ENCODE data around the gene ADAMTS10. TPM values are rescaled to one million over a fixed set of nuclear protein-coding genes. Genes with fewer than 3 reads are reported as not detected.

Gene ADAMTS10
- total and polyA plus RNA-seq, 2 of the 8 experiments (the other 6 are each of a cell fraction or from before 2014, with no cell fraction given), result 6.9 to 17.4 TPM

DNA sequence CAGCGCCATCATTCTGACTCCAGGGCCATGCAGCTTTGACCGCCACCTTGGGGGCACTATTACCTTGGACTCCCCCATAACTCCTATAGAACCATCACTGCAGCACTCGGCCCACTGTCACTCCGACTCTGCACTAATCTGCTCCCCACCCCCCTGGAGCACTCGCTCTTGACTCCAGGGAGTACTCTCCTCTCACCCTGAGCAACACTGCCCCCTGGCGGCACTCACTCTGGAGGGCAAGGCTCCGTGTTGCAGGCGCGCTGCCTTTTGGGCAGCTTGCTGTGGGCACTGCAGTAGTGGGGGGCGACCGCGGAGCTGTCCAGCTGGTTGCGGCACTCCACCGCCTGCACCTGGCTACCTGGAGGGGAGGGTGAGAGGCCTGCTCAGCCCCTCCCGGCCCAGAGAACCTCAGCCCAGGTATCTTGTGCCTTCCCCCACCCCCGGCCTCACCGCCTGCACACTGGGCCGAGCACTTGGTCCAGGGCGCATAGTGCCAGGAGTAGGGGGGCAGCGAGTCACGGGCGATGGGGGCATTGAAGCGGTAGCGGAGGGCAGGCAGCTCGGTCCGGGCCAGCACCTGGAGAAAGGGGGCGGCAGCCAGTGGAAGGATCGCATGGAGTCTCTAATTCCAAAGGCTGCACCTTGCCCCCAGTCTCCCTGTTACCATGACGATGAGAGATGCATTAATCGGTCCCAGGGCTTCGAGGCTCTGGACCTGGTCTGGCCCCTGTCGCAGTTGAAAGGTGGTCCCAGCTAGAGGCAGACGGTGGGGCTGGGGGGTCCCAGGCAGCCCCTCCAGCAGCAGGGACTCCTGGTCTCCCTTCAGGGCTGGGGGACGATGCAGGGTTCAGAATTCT lies 24.4 kb downstream of the ADAMTS10 start:
- H4K5ac ChIP-seq (ENCODE audit: insufficient read length, low read depth, low read length), result no peak overlapping the region
- H3K14ac ChIP-seq (ENCODE audit: insufficient read length), result no peak overlapping the region
- FAIRE-seq (no peak), DNase-seq (ENCODE audit: low read depth in 1 of 2, low spot score in 2 of 2) (peak; percentile 64 to 99)
- no peak overlapping the region for H3K4me2 ChIP-seq (ENCODE audit: insufficient read depth in 1 of 2, low read depth in 2 of 2, low read length in 2 of 2)
- no peak overlapping the region for H2AFZ ChIP-seq (ENCODE audit: low read length)
- ChIA-PET CTCF (ENCODE audit: partially characterized antibody) (interaction anchor here (0.6 to 7.0 kb wide), 34 partner anchors 8 to 736 kb away, joined by 3 to 68 read pairs (median 4); partner anchors contain the start of genes MYO1F and ZNF414), POLR2A (ENCODE audit: partially characterized antibody) (interaction anchor here (0.6 to 3.5 kb wide), 5 partner anchors 9 to 196 kb away, joined by 3 to 13 read pairs (median 5); partner anchors contain the start of genes MYO1F, RAB11B and ZNF414)
- H2AK5ac ChIP-seq (ENCODE audit: low read depth, low read length), result no peak overlapping the region
- H3K4me1 ChIP-seq (replicated peaks in 1 of 4; ENCODE audit: control insufficient read depth in 3 of 4, insufficient read depth in 4 of 4, low read length in 3 of 4), result no peaks in the 10 kb centered on the region; a peak in 1 of 7 replicates
- no peaks in the 10 kb centered on the region for H3K79me1 ChIP-seq (ENCODE audit: low read depth, low read length)
- H4K91ac ChIP-seq (replicated peaks; ENCODE audit: insufficient read length, low read length), result no peak overlapping the region
- no peak overlapping the region for H3K27ac ChIP-seq (ENCODE audit: low read depth, low read length)
- H2BK120ac ChIP-seq (replicated peaks; ENCODE audit: low read depth, low read length), result no peak overlapping the region
- H2BK15ac ChIP-seq (ENCODE audit: low read length), result no peak overlapping the region
- H3K36me3 ChIP-seq (ENCODE audit: control insufficient read depth in 2 of 4, insufficient read depth in 4 of 4, low read length in 3 of 4), result no peaks in the 10 kb centered on the region
- no peak overlapping the region for H2BK12ac ChIP-seq (ENCODE audit: low read depth, low read length)
- no peak overlapping the region for H3K18ac ChIP-seq (ENCODE audit: extremely low read depth, low read length)
- H4K8ac ChIP-seq (ENCODE audit: extremely low read depth, insufficient read depth, low read length), result no peak overlapping the region
- no peak overlapping the region for H2BK5ac ChIP-seq (ENCODE audit: low read depth, low read length)
- H3K4me3 ChIP-seq (ENCODE audit: extremely low read depth in 1 of 4, insufficient read depth in 2 of 4, low read depth in 3 of 4, low read length in 4 of 4), result no peak overlapping the region
- H3K9me3 ChIP-seq (ENCODE audit: insufficient read depth in 2 of 2, low read depth in 1 of 2, low read length in 1 of 2), result no peaks in the 10 kb centered on the region
- no peak overlapping the region for H3K56ac ChIP-seq (replicated peaks; ENCODE audit: insufficient read length, low read depth, low read length)
- H3K79me2 ChIP-seq (ENCODE audit: control insufficient read depth in 1 of 2, insufficient read depth in 2 of 2, low read length in 2 of 2), result no peaks in the 10 kb centered on the region
- H3K9ac ChIP-seq (replicated peaks in 1 of 4; ENCODE audit: extremely low read depth in 1 of 4, low read depth in 3 of 4, low read length in 3 of 4), result no peak overlapping the region
- no peaks in the 10 kb centered on the region for H3K23me2 ChIP-seq (ENCODE audit: low read depth, low read length)
- H3K23ac ChIP-seq (ENCODE audit: insufficient read length), result no peak overlapping the region
- H3K27me3 ChIP-seq (replicated peaks in 1 of 4; ENCODE audit: control insufficient read depth in 3 of 4, extremely low read depth in 1 of 4, insufficient read depth in 3 of 4, low read length in 3 of 4), result peaks cover 0 to 3% (median 1%) of the 10 kb centered on the region in 4 experiments; a peak in 3 of 7 replicates
- no peak overlapping the region for H2BK20ac ChIP-seq (ENCODE audit: low read length)
- no peaks in the 10 kb centered on the region for H4K20me1 ChIP-seq (replicated peaks in 1 of 2; ENCODE audit: control insufficient read depth in 1 of 2, insufficient read depth in 2 of 2, low read length in 2 of 2)
- WGBS, 2 experiments (ENCODE audit: extremely low coverage in 1 of 2, insufficient coverage in 1 of 2, insufficient read length in 1 of 2, insufficient replicate concordance in 2 of 2, low coverage in 1 of 2, low lambda C conversion rate in 2 of 2, missing lambda C conversion rate in 1 of 2), result 69% methylated on average over 34 of the region's 34 CpGs; no CpG with 5 or more reads in 1 of the 2 experiments
- no peak overlapping the region for H3K4ac ChIP-seq (replicated peaks; ENCODE audit: insufficient read length, low read depth, low read length)
- no peak for TF ChIP-seq RBBP5 (IDR thresholded peaks at IDR 0.05; ENCODE audit: borderline replicate concordance, low read depth, low read length)
- TF ChIP-seq JUND (IDR thresholded peaks at IDR 0.05; ENCODE audit: low read length), result no peak
- no peak for TF ChIP-seq ZNF274 (IDR thresholded peaks at IDR 0.05; ENCODE audit: borderline replicate concordance, extremely low read depth, low read length)
- no peak for TF ChIP-seq RNF2 (IDR thresholded peaks at IDR 0.05; ENCODE audit: borderline replicate concordance, low read depth, low read length, missing control alignments, poor library complexity, severe bottlenecking)
- no peak for TF ChIP-seq GTF2F1 (IDR thresholded peaks at IDR 0.05; ENCODE audit: borderline replicate concordance, low read depth, low read length)
- TF ChIP-seq JUN (IDR thresholded peaks at IDR 0.05; ENCODE audit: low read depth, low read length), result no peak
- TF ChIP-seq EZH2 (IDR thresholded peaks at IDR 0.05; ENCODE audit: low read depth, low read length, severe bottlenecking), result no peak
- no peak for TF ChIP-seq CTBP2 (IDR thresholded peaks at IDR 0.05; ENCODE audit: borderline replicate concordance, insufficient read depth, insufficient read length, low read length)
- no peak for TF ChIP-seq TAF1 (IDR thresholded peaks at IDR 0.05; ENCODE audit: low read depth, low read length)
- peak; percentile 73 to 85 for TF ChIP-seq RAD21 (IDR thresholded peaks at IDR 0.05 in 1 of 2, conservative IDR thresholded peaks at IDR 0.05 in 1 of 2; ENCODE audit: low read depth in 2 of 2, low read length in 2 of 2)
- TF ChIP-seq POLR2AphosphoS5 (IDR thresholded peaks at IDR 0.05; ENCODE audit: low read depth, low read length), result 0 out of 2 replicates have a peak, but pooled peaks have one; percentile 21
